H1 (cell line): ENCODE results near the gene TET1. TPM values are rescaled to one million over a fixed set of nuclear protein-coding genes. Genes with fewer than 3 reads are reported as not detected.

Experiments
- CTCF ChIA-PET: fragments of 300-600 bp; sonication (Branson Sonifier 250); formaldehyde crosslinking; loops from one replicate; lab custom pipeline; 2021; ENCODE audit not compliant: partially characterized antibody; lab: Charles Lee
- POLR2A ChIA-PET: fragments of 300-600 bp; sonication (Branson Sonifier 250); formaldehyde crosslinking; loops from one replicate; lab custom pipeline; 2021; ENCODE audit warnings: inconsistent platforms; ENCODE audit not compliant: partially characterized antibody; lab: Charles Lee
- DNase-seq, 2 experiments: peaks; one replicate each; pipeline versions ENCODE4 v3.0.0 to v3.0.0-alpha.2; 2010 to 2022; ENCODE audit warnings: low spot score in 2 of 2, low read depth in 1 of 2, mixed read lengths in 1 of 2
- FAIRE-seq: peaks from 2 replicates; lab custom pipeline; 2011; peaks lifted over from hg19 to GRCh38; lab: Jason Lieb, UNC
- H2AFZ ChIP-seq: 2 replicates; pipeline ENCODE4 v1.8.1; 2012; ENCODE audit warnings: low read length, inconsistent platforms
- H2AK5ac ChIP-seq: 2 replicates; pipeline ENCODE4 v1.6.1; 2013; ENCODE audit warnings: low read depth, low read length
- H2BK120ac ChIP-seq: replicated peaks from 2 replicates; pipeline ENCODE3; 2013; ENCODE audit warnings: low read depth, low read length, inconsistent platforms
- H2BK12ac ChIP-seq: 2 replicates; pipeline ENCODE4 v1.6.1; 2013; ENCODE audit warnings: low read depth, low read length
- H2BK15ac ChIP-seq: 2 replicates; pipeline ENCODE4 v1.6.1; 2013; ENCODE audit warnings: low read length
- H2BK20ac ChIP-seq: 2 replicates; pipeline ENCODE4 v1.6.1; 2013; ENCODE audit warnings: low read length
- H2BK5ac ChIP-seq: 2 replicates; pipeline ENCODE4 v1.6.1; 2013; ENCODE audit warnings: low read depth, low read length
- H3K14ac ChIP-seq: 2 replicates; pipeline ENCODE4 v1.6.1; 2013; ENCODE audit warnings: inconsistent platforms; ENCODE audit not compliant: insufficient read length
- H3K18ac ChIP-seq: 2 replicates; pipeline ENCODE4 v1.6.1; 2013; ENCODE audit warnings: low read length; ENCODE audit errors: extremely low read depth
- H3K23ac ChIP-seq: 2 replicates; pipeline ENCODE4 v1.6.1; 2013; ENCODE audit warnings: inconsistent platforms; ENCODE audit not compliant: insufficient read length
- H3K23me2 ChIP-seq: 2 replicates; pipeline ENCODE4 v1.6.1; 2013; ENCODE audit warnings: low read depth, low read length
- H3K27ac ChIP-seq: 2 replicates; pipeline ENCODE4 v1.6.1; 2011; ENCODE audit warnings: low read depth, low read length, inconsistent platforms
- H3K27me3 ChIP-seq, 4 experiments: replicated peaks in 1 of 4; 1 replicate in 1 of 4; 2 replicates in 3 of 4; pipeline versions ENCODE4 v1.6.1 to v1.8.1; 2011 to 2013; ENCODE audit warnings: low read length in 3 of 4, mild to moderate bottlenecking in 3 of 4, inconsistent platforms in 2 of 4, mixed read lengths in 2 of 4, moderate library complexity in 1 of 4; ENCODE audit not compliant: control insufficient read depth in 3 of 4, insufficient read depth in 3 of 4; ENCODE audit errors: extremely low read depth in 1 of 4
- H3K36me3 ChIP-seq, 4 experiments: 2 replicates each; pipeline versions ENCODE4 v1.6.1 to v1.8.1; 2011 to 2013; ENCODE audit warnings: mild to moderate bottlenecking in 4 of 4, low read length in 3 of 4, moderate library complexity in 2 of 4, control low read depth in 1 of 4, inconsistent platforms in 1 of 4; ENCODE audit not compliant: insufficient read depth in 4 of 4, control insufficient read depth in 2 of 4
- H3K4ac ChIP-seq: replicated peaks from 2 replicates; pipeline ENCODE3; 2013; ENCODE audit warnings: low read length, low read depth, mixed read lengths, inconsistent platforms; ENCODE audit not compliant: insufficient read length
- H3K4me1 ChIP-seq, 4 experiments: replicated peaks in 1 of 4; 1 replicate in 1 of 4; 2 replicates in 3 of 4; pipeline versions ENCODE4 v1.6.1 to v1.8.1; 2011 to 2013; ENCODE audit warnings: low read length in 3 of 4, inconsistent platforms in 2 of 4, mixed read lengths in 1 of 4; ENCODE audit not compliant: insufficient read depth in 4 of 4, control insufficient read depth in 3 of 4
- H3K4me2 ChIP-seq, 2 experiments: 2 replicates each; pipeline versions ENCODE4 v1.6.1 to v1.8.1; 2011 to 2013; ENCODE audit warnings: low read depth in 2 of 2, low read length in 2 of 2, control low read depth in 1 of 2, inconsistent platforms in 1 of 2, mild to moderate bottlenecking in 1 of 2; ENCODE audit not compliant: insufficient read depth in 1 of 2
- H3K4me3 ChIP-seq, 4 experiments: fragments of 200-600, 300-600 bp in 1 of 4; sonication (generic), shearing (Covaris generic), sonication (Bioruptor Twin) in 1 of 4; 2 replicates each; pipeline versions ENCODE4 v1.5.1 to v1.8.1; 2011 to 2016; ENCODE audit warnings: low read length in 4 of 4, low read depth in 3 of 4, control low read depth in 2 of 4, inconsistent platforms in 2 of 4, mild to moderate bottlenecking in 2 of 4, mixed read lengths in 1 of 4, moderate library complexity in 1 of 4; ENCODE audit not compliant: insufficient read depth in 2 of 4; ENCODE audit errors: extremely low read depth in 1 of 4
- H3K56ac ChIP-seq: replicated peaks from 2 replicates; pipeline ENCODE3; 2013; ENCODE audit warnings: low read depth, mild to moderate bottlenecking, mixed read lengths, low read length, inconsistent platforms; ENCODE audit not compliant: insufficient read length
- H3K79me1 ChIP-seq: 2 replicates; pipeline ENCODE4 v1.6.1; 2013; ENCODE audit warnings: low read depth, low read length, control low read depth
- H3K79me2 ChIP-seq, 2 experiments: 2 replicates each; pipeline versions ENCODE4 v1.6.1 to v1.8.1; 2012 to 2013; ENCODE audit warnings: low read length in 2 of 2, mild to moderate bottlenecking in 2 of 2, inconsistent platforms in 1 of 2; ENCODE audit not compliant: insufficient read depth in 2 of 2, control insufficient read depth in 1 of 2
- H3K9ac ChIP-seq, 4 experiments: replicated peaks in 1 of 4; 1 replicate in 1 of 4; 2 replicates in 3 of 4; pipeline versions ENCODE4 v1.6.1 to v1.8.1; 2011 to 2013; ENCODE audit warnings: low read depth in 3 of 4, low read length in 3 of 4, control low read depth in 2 of 4, mild to moderate bottlenecking in 2 of 4, moderate library complexity in 2 of 4, inconsistent platforms in 1 of 4; ENCODE audit errors: extremely low read depth in 1 of 4
- H3K9me3 ChIP-seq, 2 experiments: 2 replicates each; pipeline versions ENCODE4 v1.6.1 to v1.8.1; 2012 to 2013; ENCODE audit warnings: mild to moderate bottlenecking in 2 of 2, moderate library complexity in 2 of 2, control low read depth in 1 of 2, inconsistent platforms in 1 of 2, low read depth in 1 of 2, low read length in 1 of 2, mixed read lengths in 1 of 2; ENCODE audit not compliant: insufficient read depth in 2 of 2
- H4K20me1 ChIP-seq, 2 experiments: replicated peaks in 1 of 2; 2 replicates each; pipeline versions ENCODE3 to v1.8.1; 2011 to 2013; ENCODE audit warnings: inconsistent platforms in 2 of 2, low read length in 2 of 2, mild to moderate bottlenecking in 1 of 2; ENCODE audit not compliant: insufficient read depth in 2 of 2, control insufficient read depth in 1 of 2
- H4K5ac ChIP-seq: 2 replicates; pipeline ENCODE4 v1.6.1; 2013; ENCODE audit warnings: low read length, low read depth, mixed read lengths, inconsistent platforms; ENCODE audit not compliant: insufficient read length
- H4K8ac ChIP-seq: 2 replicates; pipeline ENCODE4 v1.8.0; 2013; ENCODE audit warnings: mild to moderate bottlenecking, moderate library complexity, low read length, inconsistent platforms; ENCODE audit not compliant: insufficient read depth; ENCODE audit errors: extremely low read depth
- H4K91ac ChIP-seq: replicated peaks from 2 replicates; pipeline ENCODE3; 2013; ENCODE audit warnings: low read length, mixed read lengths, inconsistent platforms; ENCODE audit not compliant: insufficient read length
- CEBPB ChIP-seq: IDR thresholded peaks from 2 replicates; pipeline ENCODE4 v1.6.1; 2012; ENCODE audit warnings: low read depth, low read length
- POLR2AphosphoS5 ChIP-seq: IDR thresholded peaks from 2 replicates; pipeline ENCODE4 v1.6.1; 2011; ENCODE audit warnings: low read depth, low read length
- RAD21 ChIP-seq, 2 experiments: IDR thresholded peaks in 1 of 2; conservative IDR thresholded peaks in 1 of 2; 2 replicates each; pipeline ENCODE4 v1.6.1; 2011; ENCODE audit warnings: low read depth in 2 of 2, low read length in 2 of 2, improper control_type of control experiment in 1 of 2, inconsistent platforms in 1 of 2, mild to moderate bottlenecking in 1 of 2, moderate library complexity in 1 of 2
- SRF ChIP-seq: IDR thresholded peaks from 2 replicates; pipeline ENCODE4 v1.6.1; 2011; ENCODE audit warnings: mild to moderate bottlenecking, low read depth, low read length, moderate library complexity
- WGBS, 2 experiments: shearing (Covaris generic) in 1 of 2; methylation state at CpG; one replicate each; pipeline versions ENCODE4 v1.1.6 to v1.1.7; 2013 to 2015; ENCODE audit warnings: low lambda C conversion rate in 2 of 2, mixed read lengths in 2 of 2, inconsistent platforms in 1 of 2, low coverage in 1 of 2, missing lambda C conversion rate in 1 of 2; ENCODE audit not compliant: insufficient replicate concordance in 2 of 2, insufficient coverage in 1 of 2, insufficient read length in 1 of 2; ENCODE audit errors: extremely low coverage in 1 of 2, missing lambda C conversion rate in 1 of 2; 5-methylcytosine and 5-hydroxymethylcytosine counted together
- polyA plus RNA-seq, 7 experiments: library from polyadenylated mRNA; depleted of rRNA in 3 of 7; stranded (reverse) in 5 of 7; unstranded in 2 of 7; fragments of >200 nt in 5 of 7; fragments of 200-250 nt in 2 of 7; gene quantifications; 1 replicate in 5 of 7; 2 replicates in 1 of 7; 4 replicates in 1 of 7; pipeline versions ENCODE4 v1.2.1 to v1.2.3, GENCODE V29; 2011 to 2013; ENCODE audit warnings: missing spikeins in 2 of 7, mixed read lengths in 2 of 7
- total RNA-seq: library from RNA; stranded (reverse); fragmentation: NEBNext Ultra II Directional; extraction: Animal tissue kit (Norgen Biotek cat#: 25700); gene quantifications from 2 replicates; pipeline ENCODE4 v1.2.1, GENCODE V29; 2021
- TF ChIP-seq, protein P1 (sequence below), 3 experiments: IDR thresholded peaks; 1 replicate in 2 of 3; 2 replicates in 1 of 3; pipeline versions ENCODE4 v1.5.1 to v1.6.1; 2011; ENCODE audit warnings: low read length in 3 of 3, mild to moderate bottlenecking in 3 of 3, inconsistent platforms in 2 of 3, low read depth in 1 of 3, moderate library complexity in 1 of 3; ENCODE audit not compliant: insufficient read depth in 1 of 3; ENCODE audit errors: control extremely low read depth in 1 of 3

TET1 gene
- total and polyA plus RNA-seq, 2 of the 8 experiments (the other 6 are each of a cell fraction or from before 2014, with no cell fraction given): 15.2 to 69.3 TPM

DNA sequence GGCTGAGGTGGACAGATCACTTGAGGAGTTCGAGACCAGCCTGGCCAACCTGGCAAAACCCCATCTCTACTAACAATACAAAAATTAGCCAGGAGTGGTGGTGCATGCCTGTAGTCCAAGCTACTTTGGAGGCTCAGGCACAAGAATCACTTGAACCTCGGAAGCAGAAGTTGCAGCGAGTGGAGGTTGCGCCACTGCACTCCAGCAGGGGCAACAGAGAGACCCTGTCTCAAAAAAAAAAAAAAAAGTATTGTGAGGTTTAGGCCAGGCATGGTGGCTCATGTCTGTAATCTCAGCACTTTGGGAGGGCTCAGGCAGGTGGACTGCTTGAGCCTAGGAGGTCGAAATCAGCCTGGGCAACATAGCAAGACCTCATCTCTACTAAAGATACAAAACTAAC lies 16.0 kb downstream of the TET1 start:
- WGBS, 2 experiments: 89% methylated on average over 5 of the region's 5 CpGs; no CpG with 5 or more reads in 1 of the 2 experiments
- CTCF ChIA-PET: interaction anchor here (0.6 to 1.5 kb wide), 7 partner anchors 13 to 314 kb away, joined by 3 to 6 read pairs (median 4); no protein-coding TSS in a partner anchor
- H3K36me3 ChIP-seq: peaks cover 10 to 54% (median 24%) of the 10 kb centered on the region in 4 experiments
- no peak overlapping the region for H3K23ac ChIP-seq
- H4K91ac ChIP-seq: no peak overlapping the region
- H3K27me3 ChIP-seq: no peaks in the 10 kb centered on the region
- no peak overlapping the region for H3K18ac ChIP-seq
- no peak overlapping the region for H3K27ac ChIP-seq
- no peak overlapping the region for H2BK12ac ChIP-seq
- no peak overlapping the region for H3K4ac ChIP-seq
- no peak overlapping the region for H2BK20ac ChIP-seq
- POLR2A ChIA-PET: interaction anchor here (0.7 to 0.9 kb wide), 3 partner anchors 20 to 146 kb away, joined by 3 to 4 read pairs (median 4); no protein-coding TSS in a partner anchor
- no peak overlapping the region for H4K8ac ChIP-seq
- peaks cover 0 to 78% of the 10 kb centered on the region in 2 experiments; a peak in 2 of 4 replicates for H3K79me2 ChIP-seq
- no peak overlapping the region for H2AFZ ChIP-seq
- H2BK15ac ChIP-seq: no peak overlapping the region
- no peak overlapping the region for H2BK120ac ChIP-seq
- no peak overlapping the region for H4K5ac ChIP-seq
- no peak overlapping the region for H3K14ac ChIP-seq
- H3K4me3 ChIP-seq: no peak overlapping the region
- no peak overlapping the region for H3K56ac ChIP-seq
- H3K4me2 ChIP-seq: no peak overlapping the region
- H4K20me1 ChIP-seq: peaks cover 0 to 10% of the 10 kb centered on the region in 2 experiments
- no peak overlapping the region for H2BK5ac ChIP-seq
- no peaks in the 10 kb centered on the region for H3K9me3 ChIP-seq
- FAIRE-seq (no peak), DNase-seq (peak in 1 of 2 experiments; percentile 57)
- no peaks in the 10 kb centered on the region for H3K23me2 ChIP-seq
- peaks cover 5% of the 10 kb centered on the region; the same call in 1 of the 2 replicates for H3K79me1 ChIP-seq
- H3K9ac ChIP-seq: no peak overlapping the region
- H2AK5ac ChIP-seq: no peak overlapping the region
- no peaks in the 10 kb centered on the region for H3K4me1 ChIP-seq
- TF ChIP-seq, protein P1, sequence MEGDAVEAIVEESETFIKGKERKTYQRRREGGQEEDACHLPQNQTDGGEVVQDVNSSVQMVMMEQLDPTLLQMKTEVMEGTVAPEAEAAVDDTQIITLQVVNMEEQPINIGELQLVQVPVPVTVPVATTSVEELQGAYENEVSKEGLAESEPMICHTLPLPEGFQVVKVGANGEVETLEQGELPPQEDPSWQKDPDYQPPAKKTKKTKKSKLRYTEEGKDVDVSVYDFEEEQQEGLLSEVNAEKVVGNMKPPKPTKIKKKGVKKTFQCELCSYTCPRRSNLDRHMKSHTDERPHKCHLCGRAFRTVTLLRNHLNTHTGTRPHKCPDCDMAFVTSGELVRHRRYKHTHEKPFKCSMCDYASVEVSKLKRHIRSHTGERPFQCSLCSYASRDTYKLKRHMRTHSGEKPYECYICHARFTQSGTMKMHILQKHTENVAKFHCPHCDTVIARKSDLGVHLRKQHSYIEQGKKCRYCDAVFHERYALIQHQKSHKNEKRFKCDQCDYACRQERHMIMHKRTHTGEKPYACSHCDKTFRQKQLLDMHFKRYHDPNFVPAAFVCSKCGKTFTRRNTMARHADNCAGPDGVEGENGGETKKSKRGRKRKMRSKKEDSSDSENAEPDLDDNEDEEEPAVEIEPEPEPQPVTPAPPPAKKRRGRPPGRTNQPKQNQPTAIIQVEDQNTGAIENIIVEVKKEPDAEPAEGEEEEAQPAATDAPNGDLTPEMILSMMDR (IDR thresholded peaks at IDR 0.05; ENCODE audit: control extremely low read depth in 1 of 3, insufficient read depth in 1 of 3, low read depth in 1 of 3, low read length in 3 of 3): peak; percentile 30 to 56 (median 51)
- 0 out of 2 replicates have a peak, but pooled peaks have one; percentile 19 for TF ChIP-seq CEBPB
- TF ChIP-seq SRF: no peak
- TF ChIP-seq RAD21 (IDR thresholded peaks at IDR 0.05 in 1 of 2, conservative IDR thresholded peaks at IDR 0.05 in 1 of 2; ENCODE audit: low read depth in 2 of 2, low read length in 2 of 2): peak; percentile 24 to 43; a peak in 3 of 4 replicates
- 0 out of 2 replicates have a peak, but pooled peaks have one; percentile 13 for TF ChIP-seq POLR2AphosphoS5
